GM12801 (cell line): ENCODE results near the gene RASAL1.

ENCODE experiments used
- CTCF ChIP-seq: IDR thresholded peaks from one replicate; pipeline ENCODE4 v1.5.1; 2011; ENCODE audit warnings: control low read depth; ENCODE audit not compliant: insufficient read length; ENCODE audit errors: extremely low read depth

Gene RASAL1

GRCh38 chr12:113067987-113068935 lies 67.3 kb downstream of the RASAL1 start:
- no peak for TF ChIP-seq CTCF

GRCh38 chr12:113066813-113067400 lies 68.7 kb downstream of the RASAL1 start:
- TF ChIP-seq CTCF, result no peak

GRCh38 chr12:113065126-113066007 lies 70.2 kb downstream of the RASAL1 start:
- no peak for TF ChIP-seq CTCF

- no peak for TF ChIP-seq CTCF
These were observed 71.0 kb downstream of the RASAL1 start for GRCh38 chr12:113064395-113065125.

GRCh38 chr12:113063396-113064350 lies 71.9 kb downstream of the RASAL1 start:
- no peak for TF ChIP-seq CTCF
